ENCODE results near the gene EFCAB6. TPM values are rescaled to one million over a fixed set of nuclear protein-coding genes. Genes with fewer than 3 reads are reported as not detected.

EFCAB6 gene
- total RNA-seq, 6 experiments from 2014 or later, result 0.29 to 1.5 (median 0.93) TPM

DNA sequence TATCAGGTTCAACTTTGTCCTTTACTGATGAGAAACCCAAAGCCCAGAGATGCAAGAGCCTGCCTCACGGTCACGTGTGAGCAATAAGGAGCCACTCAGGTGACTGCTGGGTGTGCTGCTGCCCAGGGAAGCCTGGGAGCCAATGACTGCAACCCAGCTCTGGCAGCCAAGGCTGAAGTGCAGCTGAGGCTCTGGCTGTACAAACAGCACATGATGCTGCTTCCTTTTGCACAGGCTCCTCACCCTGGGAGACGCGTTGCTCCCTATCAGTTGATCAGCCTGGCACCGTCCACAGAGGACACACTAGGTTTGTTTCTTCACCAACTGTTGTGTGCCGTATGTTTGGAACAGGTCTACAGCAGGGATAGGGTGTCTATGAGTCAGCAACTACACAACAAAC lies 168.7 kb downstream of the EFCAB6 start:
- ATAC-seq (no peak), DNase-seq (no peak)
- Histone ChIP-seq H3K36me3 (no peaks in the 10 kb centered on the region), H3K4me3 (no peak overlapping the region), H3K27ac (no peak overlapping the region), H3K4me1 (no peaks in the 10 kb centered on the region), H3K27me3 (no peaks in the 10 kb centered on the region), H3K9me3 (no peaks in the 10 kb centered on the region)
- intact Hi-C loops (cut with DNase I), result no loop called here
- WGBS (ENCODE audit: insufficient coverage, low coverage, low lambda C conversion rate, missing lambda C conversion rate), result 57% methylated on average over 1 of the region's 6 CpGs
- TF ChIP-seq POLR2A (IDR thresholded peaks at IDR 0.05), result no peak
- TF ChIP-seq, protein P1, sequence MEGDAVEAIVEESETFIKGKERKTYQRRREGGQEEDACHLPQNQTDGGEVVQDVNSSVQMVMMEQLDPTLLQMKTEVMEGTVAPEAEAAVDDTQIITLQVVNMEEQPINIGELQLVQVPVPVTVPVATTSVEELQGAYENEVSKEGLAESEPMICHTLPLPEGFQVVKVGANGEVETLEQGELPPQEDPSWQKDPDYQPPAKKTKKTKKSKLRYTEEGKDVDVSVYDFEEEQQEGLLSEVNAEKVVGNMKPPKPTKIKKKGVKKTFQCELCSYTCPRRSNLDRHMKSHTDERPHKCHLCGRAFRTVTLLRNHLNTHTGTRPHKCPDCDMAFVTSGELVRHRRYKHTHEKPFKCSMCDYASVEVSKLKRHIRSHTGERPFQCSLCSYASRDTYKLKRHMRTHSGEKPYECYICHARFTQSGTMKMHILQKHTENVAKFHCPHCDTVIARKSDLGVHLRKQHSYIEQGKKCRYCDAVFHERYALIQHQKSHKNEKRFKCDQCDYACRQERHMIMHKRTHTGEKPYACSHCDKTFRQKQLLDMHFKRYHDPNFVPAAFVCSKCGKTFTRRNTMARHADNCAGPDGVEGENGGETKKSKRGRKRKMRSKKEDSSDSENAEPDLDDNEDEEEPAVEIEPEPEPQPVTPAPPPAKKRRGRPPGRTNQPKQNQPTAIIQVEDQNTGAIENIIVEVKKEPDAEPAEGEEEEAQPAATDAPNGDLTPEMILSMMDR (IDR thresholded peaks at IDR 0.05), result no peak

DNA sequence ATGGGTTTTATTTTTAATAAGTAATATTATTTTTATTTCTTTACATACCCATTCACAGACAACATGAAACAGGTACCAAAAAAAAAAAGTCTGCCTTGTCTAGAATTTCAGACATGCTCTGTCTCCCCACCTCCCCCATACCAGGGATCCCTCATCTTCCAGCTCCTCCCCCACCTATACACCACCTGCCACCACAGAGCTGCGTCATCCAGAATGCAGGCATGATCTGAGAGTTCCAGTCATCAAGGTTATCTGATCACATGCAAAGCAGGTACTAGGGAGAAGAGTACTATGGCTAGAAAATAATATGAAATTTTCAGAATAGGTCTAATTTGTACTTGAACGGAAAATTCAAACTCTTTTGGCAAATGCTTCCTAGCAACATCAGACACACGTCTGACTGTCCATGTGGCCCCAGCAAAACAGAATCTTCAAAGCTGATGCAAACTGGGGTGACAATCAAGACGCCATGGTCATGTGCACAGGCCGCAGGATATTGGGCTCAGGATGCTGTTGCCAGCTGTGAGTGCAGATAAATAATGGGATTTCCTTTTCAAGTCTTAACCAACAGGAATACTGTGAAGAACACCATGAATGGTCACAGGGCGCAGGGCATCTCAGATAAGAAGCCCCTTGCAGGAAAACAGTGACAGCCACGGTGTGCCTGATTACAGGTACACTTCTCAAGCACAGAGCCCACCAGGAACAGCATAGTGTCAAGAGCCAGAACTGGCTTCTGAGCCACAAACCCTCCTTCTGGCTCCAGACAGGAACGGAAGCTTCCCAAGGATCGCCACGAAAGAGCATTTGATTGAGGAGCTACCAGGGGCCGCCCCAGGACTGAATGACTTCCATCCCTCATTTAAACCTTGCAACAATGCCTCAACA lies 169.5 kb downstream of the EFCAB6 start:
- no peak for DNase-seq
- no peaks in the 10 kb centered on the region for H3K4me1 ChIP-seq
- 56% methylated on average over 10 of the region's 11 CpGs for WGBS (ENCODE audit: insufficient coverage, low coverage, low lambda C conversion rate, missing lambda C conversion rate)
- H3K36me3 ChIP-seq, result no peaks in the 10 kb centered on the region
- no peaks in the 10 kb centered on the region for H3K9me3 ChIP-seq
- no peaks in the 10 kb centered on the region for H3K27me3 ChIP-seq
- H3K27ac ChIP-seq, result no peak overlapping the region
- ATAC-seq, result no peak
- no peak overlapping the region for H3K4me3 ChIP-seq
- no peak for TF ChIP-seq POLR2A (IDR thresholded peaks at IDR 0.05)
- TF ChIP-seq, protein P1 (IDR thresholded peaks at IDR 0.05), result no peak
- intact Hi-C loops (cut with DNase I), result no loop called here

DNA sequence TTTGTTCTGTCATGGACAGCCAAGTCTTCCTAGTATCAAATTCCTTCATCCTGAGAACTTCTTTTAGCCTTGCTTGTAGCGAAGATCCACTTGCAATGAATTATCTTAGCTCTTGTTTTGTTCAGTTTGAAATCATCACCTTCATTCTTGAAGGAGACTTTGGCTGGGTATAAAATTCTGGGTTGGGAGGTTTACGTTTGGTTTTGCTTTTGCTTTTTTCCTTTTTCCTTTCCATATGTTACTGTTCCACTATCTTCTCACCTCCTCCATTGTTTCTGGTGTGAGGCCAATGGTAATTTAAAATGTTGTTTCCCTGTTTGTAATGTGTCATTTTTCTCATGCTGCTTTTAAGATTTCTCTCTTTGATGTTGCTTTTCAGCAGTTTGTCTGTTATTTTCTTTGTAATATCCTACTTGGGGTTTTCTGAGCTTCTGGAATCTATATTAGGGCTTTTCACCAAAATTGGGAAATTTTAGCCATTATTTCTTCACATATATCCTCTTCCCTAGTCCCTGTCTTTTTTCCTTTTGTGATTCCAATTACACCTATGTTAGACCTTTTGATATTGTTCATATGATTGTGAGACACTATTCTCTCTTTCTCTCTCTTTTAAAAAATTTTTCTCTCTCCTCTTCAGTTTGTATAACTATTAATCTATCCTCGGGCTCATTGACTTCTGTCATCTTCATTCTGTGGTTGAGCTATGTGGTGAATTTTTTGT lies 172.7 kb downstream of the EFCAB6 start:
- no peak for ATAC-seq
- 60% methylated on average over 3 of the region's 3 CpGs for WGBS (ENCODE audit: insufficient coverage, low coverage, low lambda C conversion rate, missing lambda C conversion rate)
- Histone ChIP-seq H3K4me1 (no peaks in the 10 kb centered on the region), H3K27ac (no peak overlapping the region), H3K36me3 (no peaks in the 10 kb centered on the region), H3K9me3 (no peaks in the 10 kb centered on the region), H3K27me3 (no peaks in the 10 kb centered on the region), H3K4me3 (no peak overlapping the region)
- TF ChIP-seq POLR2A (IDR thresholded peaks at IDR 0.05), result no peak
- TF ChIP-seq, protein P1 (IDR thresholded peaks at IDR 0.05), result no peak
- intact Hi-C loops (cut with DNase I), result no loop called here
- no peak for DNase-seq

DNA sequence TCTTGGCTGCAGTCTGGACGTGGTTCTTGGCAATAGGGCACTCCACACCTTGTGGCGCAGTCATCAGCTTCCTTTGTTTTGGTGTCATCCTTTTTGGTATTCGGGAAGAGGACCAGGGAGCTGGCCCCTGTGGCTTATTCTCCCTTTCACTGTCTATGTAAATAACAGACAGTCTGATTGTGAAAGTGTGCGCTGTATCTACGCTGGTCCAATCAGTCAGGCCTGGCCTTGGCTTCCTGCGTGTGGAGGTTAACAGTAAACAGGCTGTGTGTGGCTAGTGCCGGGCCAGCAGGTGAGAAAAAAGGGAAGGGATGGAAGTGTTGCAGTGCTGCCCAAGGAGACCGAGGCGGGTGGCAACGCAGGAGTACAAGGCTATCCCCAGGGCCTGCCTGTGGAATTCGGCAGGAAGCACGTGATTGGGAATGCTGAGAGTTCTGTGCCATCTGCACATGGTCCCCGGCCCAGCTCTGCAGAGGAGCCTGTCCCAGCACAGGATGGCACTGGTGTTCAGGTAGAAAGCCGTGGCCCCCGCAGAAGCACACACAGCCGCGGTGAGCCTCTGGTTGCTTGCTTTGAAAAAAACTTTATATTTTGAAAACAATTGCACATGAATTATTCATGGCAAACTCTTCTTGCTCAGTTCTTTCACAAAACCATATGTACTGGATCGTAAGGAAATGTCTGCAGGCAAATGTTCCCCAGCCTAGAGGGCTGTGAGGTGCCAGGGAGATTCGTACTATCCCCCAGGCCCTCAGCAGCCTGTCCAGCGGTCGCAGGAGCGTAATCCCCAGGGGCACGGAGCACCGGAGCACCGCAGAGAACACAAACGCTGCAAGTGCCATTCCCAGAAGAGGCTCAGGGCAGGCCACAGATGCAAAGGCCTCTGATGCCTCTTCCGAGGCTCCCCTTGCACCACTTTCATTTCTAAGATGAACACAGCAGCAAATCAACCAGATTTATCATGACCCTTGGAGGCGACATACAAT lies 174.5 kb downstream of the EFCAB6 start:
- Histone ChIP-seq H3K36me3 (no peaks in the 10 kb centered on the region), H3K27me3 (no peaks in the 10 kb centered on the region), H3K9me3 (no peaks in the 10 kb centered on the region), H3K27ac (no peak overlapping the region), H3K4me1 (no peaks in the 10 kb centered on the region), H3K4me3 (no peak overlapping the region)
- DNase-seq (no peak), ATAC-seq (peak in 1 of 4 donors; percentile 88)
- 78% methylated on average over 5 of the region's 28 CpGs for WGBS (ENCODE audit: insufficient coverage, low coverage, low lambda C conversion rate, missing lambda C conversion rate)
- TF ChIP-seq, protein P1 (IDR thresholded peaks at IDR 0.05), result no peak
- no peak for TF ChIP-seq POLR2A (IDR thresholded peaks at IDR 0.05)
- intact Hi-C loops (cut with DNase I), result no loop called here

All from right lobe of liver (tissue), 6 donors.